NCI-H1092 treated with DMSO at 0.1 percent for 48 hours (cell line): ENCODE data around the gene AGAP3.

ENCODE experiments used
- DNase-seq: peaks from one replicate; lab custom pipeline; 2025; lab: John Stamatoyannopoulos, UW

AGAP3 gene

DNA sequence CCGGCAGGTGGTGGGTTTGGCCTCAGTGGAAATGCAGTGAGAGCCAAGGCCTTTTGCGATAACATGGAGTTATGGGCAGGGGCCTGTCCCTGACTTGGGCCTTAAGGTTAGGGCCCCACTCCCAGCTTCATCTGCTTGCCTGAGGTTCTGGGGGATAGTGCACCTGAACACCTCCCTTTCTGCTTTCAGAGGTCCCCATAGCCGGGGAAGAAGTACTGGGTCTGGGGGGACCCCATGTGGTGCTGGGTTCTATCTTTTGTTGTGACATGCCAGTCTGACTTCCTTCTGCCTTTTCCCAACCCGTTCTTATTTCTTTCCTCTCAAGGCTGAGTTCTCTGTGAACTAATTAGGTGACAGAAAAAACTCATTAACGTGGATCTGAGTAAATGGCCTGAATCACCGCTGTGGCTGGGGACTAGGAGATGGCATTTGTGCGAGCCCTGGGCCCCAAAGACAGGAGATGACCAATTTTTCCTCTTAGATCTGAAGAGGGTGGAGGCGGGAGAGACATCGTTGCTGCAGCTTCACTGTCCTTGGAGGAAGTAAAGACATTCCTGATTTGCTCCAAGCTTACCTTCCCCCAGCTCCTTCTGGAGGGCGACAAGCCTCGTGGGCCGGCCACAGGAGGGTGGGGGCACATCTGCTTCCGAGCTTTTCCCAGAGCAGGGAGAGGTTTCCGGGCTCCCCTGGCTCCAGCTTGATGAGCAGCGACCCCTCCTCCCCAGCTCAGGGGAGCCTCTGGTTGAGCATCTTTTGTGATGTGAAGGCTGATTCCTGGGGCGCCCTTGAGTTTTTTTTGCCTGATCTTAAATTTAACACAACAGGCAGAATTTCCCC, 2.0 kb downstream of the AGAP3 start:
- no peak for DNase-seq

DNA sequence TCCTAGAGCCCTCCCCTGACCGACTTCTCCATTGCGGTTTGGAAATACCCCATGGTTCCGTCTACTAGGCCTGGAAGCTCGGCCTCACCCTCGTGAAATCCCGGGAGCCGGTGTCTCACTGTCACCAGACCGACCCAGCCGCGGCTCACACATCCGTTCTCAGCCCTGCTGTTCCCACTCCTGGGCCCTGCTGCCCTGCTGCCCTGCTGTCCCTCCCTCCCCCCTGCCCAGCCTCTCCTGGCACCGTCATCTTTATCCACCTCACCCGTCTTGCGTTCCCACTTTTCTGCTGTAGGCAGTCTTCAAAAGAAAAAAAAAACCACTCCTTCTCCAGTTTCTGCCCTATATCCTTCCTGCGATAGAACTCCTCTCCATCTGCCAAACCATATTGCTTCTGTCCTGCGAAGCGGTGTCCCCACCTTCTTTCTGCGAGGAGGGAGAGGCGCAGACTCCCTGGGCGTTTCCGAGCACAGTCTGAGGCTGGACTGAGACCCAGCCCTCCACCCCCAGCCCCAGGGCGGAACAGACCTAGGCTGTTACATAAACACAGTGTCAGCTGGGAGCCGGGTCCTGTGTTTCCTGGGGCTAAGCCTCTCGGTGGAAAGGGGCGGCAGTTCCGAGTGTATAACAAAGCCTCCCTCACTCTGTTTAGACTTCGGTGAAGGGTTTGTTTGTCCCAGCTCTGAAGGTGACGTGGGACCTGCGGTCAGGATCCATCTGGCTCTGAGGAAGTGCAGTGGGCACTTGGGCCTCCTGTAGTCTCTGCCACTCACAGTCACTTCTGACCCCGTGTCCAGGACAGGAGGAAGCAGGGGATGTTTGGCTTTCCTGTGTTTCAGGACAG, 2.8 kb downstream of the AGAP3 start:
- DNase-seq = no peak

DNA sequence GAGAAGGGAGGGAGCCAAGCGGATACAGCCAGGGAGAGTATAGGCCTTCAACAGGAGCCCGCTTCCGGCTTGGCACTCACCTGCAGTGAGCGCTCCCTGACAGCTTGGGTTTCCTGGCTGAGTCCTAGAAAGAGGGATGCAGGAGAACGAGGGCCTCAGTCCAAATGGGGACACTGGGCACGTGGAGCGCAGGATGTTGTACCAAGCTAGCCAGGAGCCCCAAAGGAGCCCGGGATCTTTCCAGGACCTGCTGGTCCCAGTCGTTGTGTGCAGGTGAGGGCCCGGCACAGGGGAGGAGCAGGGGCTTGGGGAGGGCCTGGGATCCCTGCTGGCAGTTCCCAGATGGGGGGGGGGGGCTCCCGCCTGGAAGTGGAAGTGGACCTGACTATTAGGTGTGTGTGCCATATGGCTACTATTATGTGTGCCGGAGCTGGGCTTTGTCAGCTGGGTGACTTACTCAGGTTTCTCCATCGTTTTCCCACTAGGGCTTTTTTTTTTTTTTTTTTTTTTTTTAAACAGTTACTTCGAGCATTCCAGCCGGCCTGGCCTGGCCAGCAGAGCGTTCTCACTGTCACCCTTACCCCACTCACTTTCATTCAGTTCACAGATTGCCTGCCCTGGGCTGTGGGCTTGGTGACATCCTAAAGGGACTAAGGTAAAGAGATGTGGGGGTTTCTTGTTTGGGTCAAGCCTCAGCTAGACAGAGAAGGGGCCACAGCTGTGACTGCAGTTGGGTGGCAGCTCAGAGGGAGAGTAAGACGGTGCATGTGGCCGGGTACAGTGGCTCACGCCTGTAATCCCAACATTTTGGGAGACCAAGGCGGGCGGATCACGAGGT, 3.8 kb downstream of the AGAP3 start:
- DNase-seq = no peak

DNA sequence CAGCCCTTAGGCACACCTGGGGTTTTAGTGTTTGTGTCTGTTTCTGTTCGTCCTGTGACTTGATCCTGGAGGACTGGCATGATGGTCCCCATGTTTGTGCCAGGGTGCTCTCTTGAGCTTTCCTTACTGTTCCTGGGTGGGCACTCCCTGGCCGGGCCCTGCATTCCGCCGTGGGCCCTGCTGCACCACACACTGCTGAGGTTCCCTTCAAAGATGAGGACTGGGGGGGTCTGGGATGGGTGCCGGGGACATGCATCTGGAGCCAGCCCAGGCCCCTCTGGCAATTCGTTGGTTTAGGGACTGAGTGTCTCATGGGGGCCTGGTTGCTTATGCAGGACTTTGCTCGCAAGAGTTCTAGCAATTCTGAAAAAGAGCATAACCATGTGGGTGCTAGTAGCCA, 4.7 kb downstream of the AGAP3 start:
- DNase-seq = no peak

DNA sequence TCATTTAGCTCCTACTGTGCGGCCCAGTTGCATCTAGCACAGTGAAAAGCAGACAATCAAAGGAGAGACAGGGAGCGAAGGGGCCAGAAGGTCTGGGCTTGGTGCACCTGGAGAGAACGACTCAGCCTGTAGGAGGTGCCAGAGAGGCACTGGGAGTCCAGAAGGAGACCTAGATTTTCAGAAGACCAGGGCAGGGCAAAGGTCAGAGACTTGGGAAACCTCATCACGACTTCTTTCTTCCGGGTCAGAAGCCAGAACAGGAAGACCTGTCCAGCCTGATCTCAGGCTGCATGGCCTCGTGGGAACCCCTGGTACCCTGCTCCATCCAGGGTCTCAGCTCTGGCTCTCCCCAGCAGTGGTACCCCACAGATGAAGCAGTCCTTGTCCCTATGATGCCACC, 5.2 kb downstream of the AGAP3 start:
- no peak for DNase-seq

DNA sequence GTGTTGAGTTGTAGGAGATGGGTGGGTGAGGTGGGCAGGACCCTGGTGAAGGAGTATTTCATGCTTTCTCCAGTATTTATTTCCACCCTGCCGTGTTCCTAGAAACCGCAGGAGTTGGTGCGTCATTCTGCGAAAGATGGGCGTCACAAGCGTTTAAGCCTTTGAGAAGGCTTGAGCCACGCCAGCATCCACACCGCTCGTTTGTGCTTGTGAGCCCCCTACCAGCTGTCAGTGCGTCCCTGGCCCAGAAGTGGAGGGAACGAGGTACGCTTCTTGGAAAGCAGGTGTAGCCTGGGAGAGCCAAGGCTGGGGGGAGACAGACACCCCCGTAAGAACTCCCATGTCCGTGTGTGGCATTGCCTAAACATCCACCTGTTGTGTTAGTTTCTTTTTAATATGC, 5.7 kb downstream of the AGAP3 start:
- DNase-seq = no peak

DNA sequence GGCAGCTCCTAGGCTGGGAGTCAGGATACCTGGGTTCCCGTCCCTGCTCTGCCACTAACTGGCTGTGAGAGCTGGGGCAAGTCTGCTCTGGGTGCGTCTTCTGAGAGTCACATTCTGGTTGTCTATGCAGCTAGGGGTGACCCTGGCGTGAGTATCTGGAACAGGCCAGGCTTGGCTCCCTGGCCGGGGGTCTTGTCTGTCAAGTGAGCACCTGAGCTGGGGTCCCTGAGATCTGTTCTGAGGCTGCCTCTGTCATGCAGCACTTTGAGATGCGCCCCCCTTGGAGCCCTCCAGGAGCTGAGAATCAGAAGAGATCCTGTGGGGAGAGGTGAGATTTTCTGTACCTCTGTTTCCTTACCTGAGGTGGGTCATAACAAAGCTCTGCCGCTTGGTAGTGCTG, 7.5 kb downstream of the AGAP3 start:
- DNase-seq = no peak

DNA sequence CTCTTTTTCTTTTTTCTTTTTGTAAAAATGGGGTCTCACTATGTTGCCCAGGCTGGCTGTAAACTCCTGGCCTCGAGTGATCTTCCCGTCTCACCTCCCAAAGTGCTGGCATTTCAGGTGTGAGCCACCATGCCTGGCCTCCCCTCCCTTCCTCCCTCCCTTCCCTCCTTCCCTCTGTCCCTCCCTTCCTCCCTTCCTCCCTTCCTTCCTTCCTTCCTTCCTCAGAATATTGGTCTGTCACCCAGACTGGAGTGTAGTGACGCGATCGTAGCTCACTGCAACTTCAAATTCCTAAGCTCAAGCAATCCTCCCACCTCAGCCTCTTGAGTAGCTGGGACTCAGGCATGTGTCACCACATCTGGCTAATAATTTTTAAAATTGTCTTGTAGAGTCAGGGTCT, 8.4 kb downstream of the AGAP3 start:
- DNase-seq = no peak

DNA sequence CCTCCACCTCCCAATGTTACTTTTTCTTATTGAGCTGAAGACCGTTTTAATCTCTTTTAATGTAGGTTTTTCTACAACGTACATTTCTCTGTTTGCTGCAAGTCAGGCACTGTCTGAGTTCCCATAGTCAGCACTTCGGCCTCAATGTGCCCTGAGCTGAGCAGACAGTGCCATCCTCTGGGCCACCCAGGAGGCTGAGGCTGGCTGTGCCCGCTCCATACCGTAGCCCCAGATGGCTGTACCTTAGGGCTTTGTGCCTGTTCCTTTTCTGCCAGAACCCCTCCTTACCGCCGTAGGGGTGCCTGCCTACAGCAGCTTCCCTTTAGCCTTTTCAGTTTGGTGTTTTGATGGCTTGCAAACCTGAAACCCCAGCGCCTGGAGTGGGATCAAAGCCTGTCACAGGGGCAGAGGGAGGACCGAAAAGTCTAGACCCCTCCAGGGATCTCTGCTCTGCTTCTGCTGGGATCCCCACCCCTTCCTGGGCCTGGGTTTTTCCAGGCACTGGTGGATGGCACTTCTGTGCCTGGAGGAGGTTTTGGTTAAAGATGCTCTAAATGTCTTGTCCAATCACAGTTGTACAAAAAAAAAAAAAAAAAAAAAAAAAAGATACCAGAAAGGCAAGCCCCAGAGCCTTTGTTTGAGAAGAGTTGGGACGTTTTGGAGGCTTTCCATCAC, 9.0 kb downstream of the AGAP3 start:
- DNase-seq = no peak

DNA sequence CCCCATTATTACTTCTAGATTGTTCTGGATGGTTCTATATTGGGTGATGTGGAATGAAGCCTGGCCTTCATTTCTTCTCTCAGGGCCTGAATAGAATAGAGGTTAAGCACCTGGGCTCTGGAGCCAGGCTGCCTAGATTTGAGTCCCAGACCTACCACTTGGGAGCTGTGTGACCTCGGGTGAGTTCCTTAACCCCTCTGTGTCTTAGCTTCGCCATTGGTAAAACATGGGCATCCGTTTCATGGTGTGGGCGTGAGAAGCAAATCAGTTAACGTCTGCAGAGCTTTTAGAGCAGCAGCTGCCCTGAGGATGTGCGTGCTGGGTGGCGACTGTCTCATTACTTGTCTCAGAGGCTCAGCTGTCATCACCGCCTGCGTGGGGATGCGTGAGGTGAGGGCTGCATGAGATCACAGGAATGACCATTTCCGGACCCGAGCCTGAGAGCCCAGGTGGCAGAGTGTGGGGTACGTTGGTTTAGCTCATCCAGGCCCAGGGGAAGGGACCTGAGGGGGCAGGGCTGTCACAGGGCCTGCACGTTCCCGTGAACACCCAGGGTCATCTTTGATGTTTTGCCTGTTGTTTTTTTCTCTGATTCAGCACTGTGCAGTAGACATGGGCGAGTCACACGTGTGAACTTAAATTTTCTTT, 9.7 kb downstream of the AGAP3 start:
- DNase-seq = no peak

DNA sequence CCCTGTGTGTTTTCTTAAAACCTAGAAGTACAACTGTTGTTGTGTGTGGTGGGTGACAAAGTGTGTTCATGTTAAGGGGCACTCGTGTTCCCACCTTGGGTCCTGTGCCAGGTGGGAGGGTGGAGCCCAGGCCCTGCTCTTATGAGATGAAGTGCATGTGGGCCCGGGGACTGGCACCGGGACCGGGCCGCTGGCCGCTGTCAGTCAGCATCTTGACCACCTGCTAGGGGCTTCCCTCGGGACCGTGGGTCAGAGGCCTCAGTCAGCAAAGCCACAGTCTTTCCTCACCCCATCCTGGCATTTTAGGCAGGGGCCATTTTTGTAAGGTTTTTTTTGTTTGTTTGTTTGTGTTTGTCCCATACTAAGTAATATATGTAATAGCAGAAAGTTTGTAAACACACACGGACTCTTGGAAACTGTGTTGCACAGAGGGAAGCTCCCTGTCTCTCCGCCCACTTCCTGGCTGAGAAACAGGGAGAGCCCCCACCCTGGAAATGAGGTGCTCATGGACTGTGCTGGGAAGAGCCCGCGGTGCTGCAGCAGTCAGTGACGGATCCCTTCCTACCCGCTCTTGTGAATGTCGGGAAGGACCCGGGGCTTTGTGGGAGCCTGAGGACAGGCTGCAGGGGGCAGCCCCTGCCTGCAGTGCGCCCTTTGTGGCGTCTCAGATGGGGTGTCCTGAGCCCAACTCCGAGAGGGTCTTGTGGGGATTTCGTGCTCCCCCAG, 13.4 kb downstream of the AGAP3 start:
- DNase-seq = no peak

DNA sequence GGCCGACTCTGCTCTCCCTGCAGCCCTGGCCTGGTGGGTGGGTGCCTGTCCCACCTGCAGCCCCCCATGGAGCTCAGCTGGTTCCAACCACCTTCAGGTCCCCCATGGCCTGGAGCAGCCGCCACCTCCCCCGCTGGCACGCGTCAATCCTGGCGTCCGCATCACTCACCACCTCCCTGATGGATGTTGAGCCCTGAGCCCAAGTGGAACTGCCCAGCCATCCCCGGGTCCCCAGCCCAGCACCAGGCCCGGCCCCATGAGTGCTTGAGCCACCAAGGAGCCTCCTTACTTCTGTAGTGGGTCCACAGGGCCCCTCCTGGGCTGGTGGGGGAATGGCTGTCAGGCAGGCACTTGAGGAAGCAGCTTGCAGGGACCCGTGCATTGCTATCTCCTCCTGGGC, 14.6 kb downstream of the AGAP3 start:
- no peak for DNase-seq

DNA sequence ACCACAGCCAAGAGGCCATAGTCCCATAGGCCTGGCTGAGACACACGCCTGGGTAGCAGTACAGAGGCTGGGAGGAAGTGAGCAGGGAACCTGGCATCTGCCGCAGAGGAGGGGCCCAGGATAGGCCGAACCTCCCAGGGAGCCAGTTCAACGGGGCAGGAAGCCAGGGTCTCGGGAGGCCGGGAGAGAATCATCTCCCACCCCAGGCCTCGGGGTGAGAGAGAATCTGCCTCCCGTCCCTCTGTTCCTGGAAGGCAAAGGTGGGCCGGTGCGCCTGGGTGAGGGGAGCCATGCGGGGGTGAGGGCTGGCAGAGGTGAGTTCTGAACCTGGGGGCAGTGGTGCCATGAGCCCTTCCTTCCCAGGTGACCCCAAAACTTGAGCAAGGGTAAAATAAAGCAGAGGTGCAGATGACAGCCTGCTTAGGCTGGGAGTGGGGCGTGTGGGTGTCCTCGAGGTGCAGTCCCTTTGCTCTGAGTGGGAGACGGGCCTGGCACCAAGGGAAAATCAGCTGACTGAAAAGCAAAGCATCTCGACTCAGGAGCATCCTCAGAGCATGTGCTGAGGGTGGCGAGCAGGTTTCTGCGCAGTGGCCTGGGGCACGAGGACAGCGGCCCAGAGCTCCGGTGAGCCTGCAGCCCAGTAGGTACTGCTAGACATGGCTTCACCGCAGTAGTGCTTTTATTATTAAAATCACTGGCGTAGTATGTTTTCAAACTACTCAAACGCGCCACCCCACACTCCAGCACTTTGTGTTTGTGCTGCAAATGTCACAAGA, 15.5 kb downstream of the AGAP3 start:
- DNase-seq = no peak

DNA sequence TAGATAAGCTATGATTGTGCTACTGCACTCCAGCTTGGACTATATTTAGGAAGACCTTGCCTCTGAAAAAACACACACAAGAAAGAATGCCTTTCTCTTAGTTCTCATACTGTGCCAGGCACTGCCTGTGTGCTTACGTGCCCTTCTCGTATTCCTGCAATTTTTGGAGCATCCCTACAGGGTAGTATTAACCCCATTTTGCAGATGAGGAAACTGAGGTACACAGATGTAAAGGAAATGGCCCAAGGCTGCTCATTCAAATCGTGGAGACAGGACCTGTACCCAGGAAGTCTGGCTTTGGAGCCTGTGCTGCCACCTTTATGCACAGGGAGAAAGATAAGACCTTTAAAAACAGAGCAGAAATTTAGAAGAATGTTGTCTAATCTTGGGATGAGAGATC, 16.7 kb downstream of the AGAP3 start:
- DNase-seq = no peak

DNA sequence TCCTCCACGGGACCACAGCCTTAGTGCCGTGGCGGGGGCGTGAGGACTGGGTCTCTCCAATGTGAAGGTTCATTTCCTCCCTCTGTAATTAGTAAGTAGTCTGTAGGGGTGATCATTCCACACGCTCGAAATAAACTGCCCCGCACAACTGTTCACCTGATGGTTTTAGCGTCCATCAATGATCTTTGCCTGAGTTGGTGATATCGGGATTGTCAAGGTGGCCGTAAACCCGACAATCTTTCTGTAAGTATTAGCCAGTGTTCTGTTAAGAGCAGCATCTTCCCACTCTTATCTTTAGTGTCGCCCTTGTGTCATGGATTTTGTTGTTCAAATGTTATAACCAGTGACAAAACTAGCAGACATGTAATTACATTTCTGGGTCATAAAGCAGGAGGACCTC, 17.7 kb downstream of the AGAP3 start:
- DNase-seq = no peak

DNA sequence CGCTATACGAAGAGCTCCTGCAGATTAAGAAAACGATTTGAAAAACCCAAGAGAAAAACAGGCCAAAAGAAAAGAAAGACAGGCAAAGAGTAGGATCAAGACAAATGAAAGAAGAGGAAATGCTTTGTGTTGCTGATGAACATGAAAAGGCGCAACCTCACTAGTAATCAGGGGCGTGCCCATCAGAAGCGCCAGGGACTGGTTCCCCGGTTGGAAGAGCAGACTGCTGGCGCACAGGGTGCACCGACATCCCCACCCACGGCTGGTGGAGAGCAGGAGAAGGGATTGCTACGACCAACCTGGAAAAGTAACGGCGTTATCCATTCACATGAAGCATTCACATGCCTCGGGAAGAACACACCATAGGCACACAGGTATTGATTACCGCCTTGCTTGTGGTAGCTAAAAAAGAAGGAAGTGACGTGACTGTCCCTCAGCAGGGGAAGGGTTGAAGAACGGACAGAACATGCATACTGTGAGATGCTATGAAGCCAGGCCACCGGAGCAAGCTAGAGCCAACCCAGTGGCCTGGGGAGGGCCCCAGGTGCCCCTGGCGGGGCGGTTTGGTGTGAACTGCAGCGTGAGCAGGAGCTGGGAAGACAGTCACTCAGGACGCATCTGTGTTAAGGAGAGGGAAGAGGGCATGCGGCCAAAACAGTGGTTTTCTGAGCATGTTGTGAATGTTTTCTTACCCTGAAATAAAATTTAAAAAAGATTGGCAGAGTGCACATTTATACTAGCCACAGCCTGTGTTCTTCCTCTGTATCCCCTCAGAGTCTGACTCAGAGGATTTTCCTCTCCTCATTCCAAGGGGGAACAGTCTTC, 18.3 kb downstream of the AGAP3 start:
- no peak for DNase-seq

DNA sequence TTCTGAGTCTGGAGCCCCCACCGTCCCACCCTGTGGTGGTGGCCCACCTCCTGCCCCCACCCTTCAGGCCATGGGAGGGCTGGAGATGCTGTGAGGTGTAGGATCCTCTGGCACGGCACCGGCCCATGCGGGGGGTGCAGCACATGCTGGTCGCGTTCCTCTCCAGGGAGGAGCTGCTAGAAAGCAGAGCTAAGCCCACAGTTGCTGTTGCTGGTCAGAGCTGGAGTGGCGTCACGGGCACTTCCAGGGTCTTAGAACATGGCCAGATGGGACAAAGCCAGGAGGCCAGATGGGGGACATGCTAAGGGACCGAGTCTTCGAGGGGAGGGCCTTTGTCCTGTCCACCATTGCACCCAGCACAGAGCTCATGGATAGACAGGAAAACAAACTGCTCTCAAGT, 21.6 kb downstream of the AGAP3 start:
- DNase-seq = no peak

DNA sequence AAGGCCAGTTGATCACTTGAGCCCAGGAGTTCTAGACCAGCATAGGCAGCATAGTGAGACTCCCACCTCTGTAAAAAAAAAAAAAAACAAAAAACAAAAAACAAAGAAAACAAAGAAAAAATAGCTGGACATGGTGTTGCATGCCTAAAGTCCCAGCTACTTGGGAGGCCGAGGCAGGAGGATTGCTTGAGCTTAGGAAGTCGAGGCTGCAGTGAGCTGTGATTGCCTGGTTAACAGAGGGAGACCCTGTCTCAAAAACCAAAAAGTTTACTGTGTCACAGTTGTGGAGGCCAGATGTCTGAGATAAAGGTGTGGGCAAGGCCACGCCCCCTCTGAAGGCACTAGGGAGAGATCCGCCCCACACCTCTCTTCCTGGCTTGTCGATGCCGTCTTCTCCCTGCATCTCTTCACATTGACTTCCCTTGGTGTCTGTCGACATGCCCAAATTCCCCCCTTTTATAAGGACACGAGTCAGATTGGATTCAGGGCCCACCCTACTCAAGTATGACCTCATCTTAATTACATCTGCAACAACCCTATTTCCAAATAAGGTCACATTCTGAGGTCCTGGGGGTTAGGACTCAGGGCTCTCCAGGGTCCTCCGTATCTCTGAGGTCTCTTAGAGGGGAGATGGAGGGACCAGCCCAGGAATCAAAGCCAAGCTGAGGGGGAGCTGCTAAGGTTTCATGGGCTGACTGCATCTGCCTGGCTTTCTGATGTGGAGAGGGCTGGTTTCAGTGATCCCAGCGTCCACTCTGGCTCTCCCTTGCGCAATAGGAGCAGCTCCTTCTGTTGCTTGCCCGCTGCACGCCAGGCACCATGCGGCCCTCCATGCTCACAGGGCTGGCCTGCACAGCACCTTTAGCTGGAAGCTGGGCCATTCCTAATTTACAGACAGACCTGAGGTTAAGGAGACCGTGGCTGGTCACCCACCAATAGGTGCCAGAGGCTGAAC, 23.1 kb downstream of the AGAP3 start:
- no peak for DNase-seq
